MM.1S (cell line): Measurements from ENCODE around the gene MTERF2.

Experiments
- CTCF ChIP-seq: fragments of 300-600 bp; sonication (generic); IDR thresholded peaks from 2 replicates; pipeline ENCODE4 v1.5.1; 2016; ENCODE audit warnings: antibody characterized with exemption, low read length, mixed read lengths
- EZH2 ChIP-seq: fragments of 300-600 bp; sonication (generic); optimal IDR thresholded peaks from 2 replicates; pipeline ENCODE3; 2017; ENCODE audit warnings: low read depth, mild to moderate bottlenecking, antibody characterized with exemption, low read length, mixed read lengths

GRCh38 chr12:106945261-106945851 is 41.6 kb downstream of the MTERF2 start:
- no peak for TF ChIP-seq CTCF
- no peak for TF ChIP-seq EZH2
